Measurements from ENCODE around the gene PI16. TPM values are rescaled to one million over a fixed set of nuclear protein-coding genes. Genes with fewer than 3 reads are reported as not detected.

Gene PI16
- total RNA-seq, 1 experiment from 2014 or later = not detected

DNA sequence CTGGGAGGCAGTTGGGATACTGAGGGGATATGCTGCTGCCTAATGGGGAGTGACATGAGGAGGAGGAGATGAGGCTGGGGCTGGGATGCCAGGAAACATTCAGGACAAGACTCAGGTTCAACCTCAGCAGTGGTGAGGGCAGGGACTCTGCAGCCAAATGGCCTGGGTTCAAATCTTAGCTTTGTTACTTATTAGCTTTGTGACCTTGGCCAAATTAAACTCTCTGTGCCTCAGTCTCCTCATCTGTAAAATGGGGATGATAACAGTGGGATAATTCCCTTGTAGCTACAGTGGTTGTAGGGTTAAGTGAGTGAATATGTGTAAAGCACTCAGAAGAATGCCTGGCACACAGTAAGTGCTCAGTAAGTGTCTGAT lies 1.9 kb downstream of the PI16 start (continued):
- no peak for TF ChIP-seq POLR2AphosphoS5 (IDR thresholded peaks at IDR 0.05; ENCODE audit: low read depth, low read length)

DNA sequence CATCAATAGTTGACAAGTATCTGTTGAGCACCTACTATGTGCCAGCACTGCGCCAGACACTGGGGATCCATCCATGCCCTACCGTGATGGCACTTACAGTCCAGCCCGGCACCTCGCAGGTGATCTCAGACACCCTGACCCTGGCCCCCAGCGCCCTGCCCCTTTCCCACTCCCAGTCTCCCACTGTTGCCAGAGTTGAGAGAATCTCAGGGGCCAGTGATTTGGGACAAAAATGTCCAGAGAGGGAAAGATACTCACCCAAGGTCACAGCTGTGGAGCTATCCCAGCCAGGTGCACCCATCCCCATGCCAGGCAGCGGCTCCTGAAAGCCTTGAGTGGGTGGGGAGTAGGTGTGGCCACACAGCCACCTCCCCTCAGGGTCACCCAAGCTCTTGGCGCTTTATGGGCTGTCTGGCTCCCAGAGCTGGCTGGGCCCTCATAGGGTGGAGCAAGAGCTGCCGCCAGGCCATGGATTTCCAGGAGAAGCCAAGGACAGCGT lies 3.3 kb downstream of the PI16 start:
- peaks cover 8% of the 10 kb centered on the region; the same call in 1 of the 2 replicates for H3K4me1 ChIP-seq (ENCODE audit: control insufficient read depth, insufficient read depth, low read length)
- ChIA-PET POLR2A (no interaction called here), CTCF (no interaction called here)
- H3K9me3 ChIP-seq (ENCODE audit: control insufficient read depth, insufficient read depth, low read depth, low read length) = no peaks in the 10 kb centered on the region
- intact Hi-C loops (cut with micrococcal nuclease; ENCODE audit: unreplicated experiment) (no loop called here), in situ Hi-C loops (cut with HindIII; ENCODE audit: low pct_unique_long_range_greater_than_20kb, low sequenced_read_pairs) (no loop called here)
- TF ChIP-seq, protein P1, sequence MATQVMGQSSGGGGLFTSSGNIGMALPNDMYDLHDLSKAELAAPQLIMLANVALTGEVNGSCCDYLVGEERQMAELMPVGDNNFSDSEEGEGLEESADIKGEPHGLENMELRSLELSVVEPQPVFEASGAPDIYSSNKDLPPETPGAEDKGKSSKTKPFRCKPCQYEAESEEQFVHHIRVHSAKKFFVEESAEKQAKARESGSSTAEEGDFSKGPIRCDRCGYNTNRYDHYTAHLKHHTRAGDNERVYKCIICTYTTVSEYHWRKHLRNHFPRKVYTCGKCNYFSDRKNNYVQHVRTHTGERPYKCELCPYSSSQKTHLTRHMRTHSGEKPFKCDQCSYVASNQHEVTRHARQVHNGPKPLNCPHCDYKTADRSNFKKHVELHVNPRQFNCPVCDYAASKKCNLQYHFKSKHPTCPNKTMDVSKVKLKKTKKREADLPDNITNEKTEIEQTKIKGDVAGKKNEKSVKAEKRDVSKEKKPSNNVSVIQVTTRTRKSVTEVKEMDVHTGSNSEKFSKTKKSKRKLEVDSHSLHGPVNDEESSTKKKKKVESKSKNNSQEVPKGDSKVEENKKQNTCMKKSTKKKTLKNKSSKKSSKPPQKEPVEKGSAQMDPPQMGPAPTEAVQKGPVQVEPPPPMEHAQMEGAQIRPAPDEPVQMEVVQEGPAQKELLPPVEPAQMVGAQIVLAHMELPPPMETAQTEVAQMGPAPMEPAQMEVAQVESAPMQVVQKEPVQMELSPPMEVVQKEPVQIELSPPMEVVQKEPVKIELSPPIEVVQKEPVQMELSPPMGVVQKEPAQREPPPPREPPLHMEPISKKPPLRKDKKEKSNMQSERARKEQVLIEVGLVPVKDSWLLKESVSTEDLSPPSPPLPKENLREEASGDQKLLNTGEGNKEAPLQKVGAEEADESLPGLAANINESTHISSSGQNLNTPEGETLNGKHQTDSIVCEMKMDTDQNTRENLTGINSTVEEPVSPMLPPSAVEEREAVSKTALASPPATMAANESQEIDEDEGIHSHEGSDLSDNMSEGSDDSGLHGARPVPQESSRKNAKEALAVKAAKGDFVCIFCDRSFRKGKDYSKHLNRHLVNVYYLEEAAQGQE (IDR thresholded peaks at IDR 0.05; ENCODE audit: insufficient read depth in 1 of 2, low read depth in 2 of 2, low read length in 1 of 2) = no peak
- TF ChIP-seq POLR2AphosphoS5 (IDR thresholded peaks at IDR 0.05; ENCODE audit: low read depth, low read length) = no peak
- TF ChIP-seq SIN3A (IDR thresholded peaks at IDR 0.05; ENCODE audit: borderline replicate concordance, insufficient read depth, low read depth, low read length) = no peak
- no peak for TF ChIP-seq TCF7L2 (IDR thresholded peaks at IDR 0.05; ENCODE audit: low read depth, low read length)
- TF ChIP-seq, protein P2, sequence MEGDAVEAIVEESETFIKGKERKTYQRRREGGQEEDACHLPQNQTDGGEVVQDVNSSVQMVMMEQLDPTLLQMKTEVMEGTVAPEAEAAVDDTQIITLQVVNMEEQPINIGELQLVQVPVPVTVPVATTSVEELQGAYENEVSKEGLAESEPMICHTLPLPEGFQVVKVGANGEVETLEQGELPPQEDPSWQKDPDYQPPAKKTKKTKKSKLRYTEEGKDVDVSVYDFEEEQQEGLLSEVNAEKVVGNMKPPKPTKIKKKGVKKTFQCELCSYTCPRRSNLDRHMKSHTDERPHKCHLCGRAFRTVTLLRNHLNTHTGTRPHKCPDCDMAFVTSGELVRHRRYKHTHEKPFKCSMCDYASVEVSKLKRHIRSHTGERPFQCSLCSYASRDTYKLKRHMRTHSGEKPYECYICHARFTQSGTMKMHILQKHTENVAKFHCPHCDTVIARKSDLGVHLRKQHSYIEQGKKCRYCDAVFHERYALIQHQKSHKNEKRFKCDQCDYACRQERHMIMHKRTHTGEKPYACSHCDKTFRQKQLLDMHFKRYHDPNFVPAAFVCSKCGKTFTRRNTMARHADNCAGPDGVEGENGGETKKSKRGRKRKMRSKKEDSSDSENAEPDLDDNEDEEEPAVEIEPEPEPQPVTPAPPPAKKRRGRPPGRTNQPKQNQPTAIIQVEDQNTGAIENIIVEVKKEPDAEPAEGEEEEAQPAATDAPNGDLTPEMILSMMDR (IDR thresholded peaks at IDR 0.05) = no peak
- H3K36me3 ChIP-seq (ENCODE audit: control insufficient read depth, insufficient read depth, low read length) = no peaks in the 10 kb centered on the region
- ATAC-seq (no peak), DNase-seq (ENCODE audit: low read depth, low spot score) (no peak)
- no TSS peak for BruUV-seq (replicated peaks)
- no peak overlapping the region for H3K27ac ChIP-seq (ENCODE audit: low read length)
- H3K4me3 ChIP-seq (ENCODE audit: low read depth in 2 of 2, low read length in 2 of 2) = no peak overlapping the region
- H3K27me3 ChIP-seq (ENCODE audit: control insufficient read depth, insufficient read depth, low read length) = no peaks in the 10 kb centered on the region

DNA sequence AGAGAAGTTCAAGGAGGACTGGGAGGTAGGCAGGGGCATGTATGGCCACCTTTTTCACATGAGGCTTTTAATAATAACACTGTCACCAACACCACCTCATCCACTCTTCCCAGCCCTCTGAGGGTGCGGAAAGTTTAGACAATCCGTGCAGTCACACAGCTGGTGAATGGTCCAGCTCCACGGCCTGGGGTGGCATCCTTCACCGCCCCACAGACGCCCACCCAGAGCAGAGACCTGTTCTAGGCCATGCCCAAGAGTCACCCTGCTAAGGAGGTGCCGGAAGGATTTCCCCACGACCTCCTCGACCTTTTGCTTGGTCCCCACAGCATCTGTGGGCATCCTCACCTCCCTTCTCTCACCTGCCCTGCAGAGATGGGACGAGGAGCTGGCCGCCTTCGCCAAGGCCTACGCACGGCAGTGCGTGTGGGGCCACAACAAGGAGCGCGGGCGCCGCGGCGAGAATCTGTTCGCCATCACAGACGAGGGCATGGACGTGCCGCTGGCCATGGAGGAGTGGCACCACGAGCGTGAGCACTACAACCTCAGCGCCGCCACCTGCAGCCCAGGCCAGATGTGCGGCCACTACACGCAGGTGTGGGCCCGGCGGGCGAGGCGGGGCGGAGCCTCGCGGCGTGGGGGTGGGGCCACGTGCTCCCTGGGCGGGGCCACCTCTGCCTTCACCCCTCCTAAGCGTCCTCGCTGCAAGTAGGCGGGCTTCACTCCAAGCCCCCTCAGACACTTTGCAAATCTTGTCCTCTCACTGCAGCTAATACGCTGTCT lies 4.4 kb downstream of the PI16 start:
- ChIA-PET CTCF (no interaction called here), POLR2A (interaction anchor here (0.6 kb wide), 1 partner anchor 200 kb away, joined by 9 read pairs; no protein-coding TSS in a partner anchor)
- Histone ChIP-seq H3K4me3 (ENCODE audit: low read depth in 2 of 2, low read length in 2 of 2) (no peak overlapping the region), H3K27ac (ENCODE audit: low read length) (no peak overlapping the region), H3K36me3 (ENCODE audit: control insufficient read depth, insufficient read depth, low read length) (no peaks in the 10 kb centered on the region), H3K27me3 (ENCODE audit: control insufficient read depth, insufficient read depth, low read length) (no peaks in the 10 kb centered on the region), H3K4me1 (ENCODE audit: control insufficient read depth, insufficient read depth, low read length) (peaks cover 8% of the 10 kb centered on the region; the same call in 1 of the 2 replicates), H3K9me3 (ENCODE audit: control insufficient read depth, insufficient read depth, low read depth, low read length) (no peaks in the 10 kb centered on the region)
- no peak for ATAC-seq
- intact Hi-C loops (cut with micrococcal nuclease; ENCODE audit: unreplicated experiment) = no loop called here
- TF ChIP-seq SIN3A (IDR thresholded peaks at IDR 0.05; ENCODE audit: borderline replicate concordance, insufficient read depth, low read depth, low read length) (no peak), POLR2AphosphoS5 (IDR thresholded peaks at IDR 0.05; ENCODE audit: low read depth, low read length) (no peak), TCF7L2 (IDR thresholded peaks at IDR 0.05; ENCODE audit: low read depth, low read length) (no peak)
- TF ChIP-seq, protein P2 (IDR thresholded peaks at IDR 0.05) = no peak
- TF ChIP-seq, protein P1 (IDR thresholded peaks at IDR 0.05; ENCODE audit: insufficient read depth in 1 of 2, low read depth in 2 of 2, low read length in 1 of 2) = no peak
- DNase-seq (ENCODE audit: low read depth, low spot score) = no peak
- BruUV-seq (replicated peaks) = no TSS peak
- in situ Hi-C loops (cut with HindIII; ENCODE audit: low pct_unique_long_range_greater_than_20kb, low sequenced_read_pairs) = no loop called here

Measured in Panc1 (cell line).